HG03135 (cell line): ENCODE measurements around the gene ASPSCR1.

Experiments
- ATAC-seq: cut with Tn5 transposase; IDR thresholded peaks from one replicate; pipeline ENCODE4 v1.9.1; 2021; ENCODE audit warnings: mild to moderate bottlenecking, moderate library complexity; ENCODE audit not compliant: unreplicated experiment

ASPSCR1 gene

DNA sequence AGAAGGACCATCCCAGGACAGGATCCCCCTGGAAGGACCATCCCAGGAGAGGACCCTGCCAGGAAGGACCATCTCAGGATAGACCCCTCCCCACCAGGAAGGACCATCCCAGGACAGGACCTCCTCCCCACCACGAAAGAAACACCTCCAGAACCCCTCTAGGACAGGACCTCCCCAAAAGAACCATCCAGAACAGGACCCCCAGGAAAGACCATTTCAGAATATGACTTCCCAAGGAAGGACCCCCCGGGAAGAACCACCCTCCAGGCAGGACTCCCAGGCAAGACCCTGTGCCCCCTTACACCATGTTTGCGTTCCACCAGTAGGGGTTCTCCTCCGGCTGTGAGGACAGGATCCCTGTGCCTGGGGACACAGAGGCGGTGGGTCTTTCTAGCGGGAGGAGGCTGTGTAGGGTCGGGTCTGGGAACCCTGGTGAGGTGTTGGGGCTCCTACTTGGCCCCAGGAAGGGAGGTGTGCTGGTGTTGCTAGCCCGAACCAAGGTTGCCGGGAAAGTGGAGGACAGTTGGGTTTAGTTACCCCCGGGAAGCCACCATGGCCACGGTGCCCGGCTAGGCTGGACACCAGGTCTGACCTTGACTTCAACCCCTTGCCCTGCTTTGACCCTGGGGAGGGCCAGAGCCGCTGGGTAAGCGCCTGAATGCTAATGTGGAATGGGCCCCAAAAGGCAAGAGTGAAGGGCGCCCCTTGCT, 18.6 kb upstream of the ASPSCR1 start:
- ATAC-seq, result no peak

DNA sequence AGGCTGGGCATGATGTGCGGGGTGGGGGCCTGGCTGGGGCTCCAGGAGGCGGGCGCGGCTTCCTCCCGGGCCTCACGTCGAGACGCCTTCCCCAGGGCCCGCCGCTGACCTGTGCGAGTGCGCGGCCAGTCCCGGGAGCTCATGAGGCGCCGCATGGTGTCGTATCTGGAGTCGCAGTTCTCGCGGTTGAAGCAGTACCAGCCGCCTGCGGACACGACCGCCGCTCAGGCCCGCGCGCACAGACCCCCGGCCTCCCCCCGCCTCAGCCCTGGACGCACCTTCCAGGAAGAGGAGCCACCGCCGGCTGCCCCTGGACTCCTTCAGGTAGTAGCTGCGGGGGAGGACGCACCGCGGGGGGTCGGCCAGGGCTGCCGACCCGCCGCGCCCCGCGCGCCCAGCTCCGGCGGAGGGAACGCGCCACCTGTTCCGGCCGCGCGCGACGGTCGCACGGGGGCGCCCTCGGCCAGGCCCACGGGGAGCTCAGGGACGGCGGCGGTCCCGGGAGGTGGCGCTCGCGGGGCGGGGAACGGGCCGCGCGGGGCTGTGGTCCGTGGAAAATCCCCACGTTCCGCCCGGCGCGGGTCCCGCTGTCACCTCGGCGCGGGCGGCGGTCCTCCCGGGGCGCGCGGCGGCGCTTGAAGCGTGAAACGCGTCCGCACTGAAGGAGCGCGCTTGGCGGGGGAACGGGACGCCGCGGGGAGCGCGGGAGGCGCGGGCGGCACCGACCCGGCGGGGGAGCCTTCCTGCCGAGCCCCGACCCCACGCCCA, 17.9 kb upstream of the ASPSCR1 start:
- no peak for ATAC-seq

DNA sequence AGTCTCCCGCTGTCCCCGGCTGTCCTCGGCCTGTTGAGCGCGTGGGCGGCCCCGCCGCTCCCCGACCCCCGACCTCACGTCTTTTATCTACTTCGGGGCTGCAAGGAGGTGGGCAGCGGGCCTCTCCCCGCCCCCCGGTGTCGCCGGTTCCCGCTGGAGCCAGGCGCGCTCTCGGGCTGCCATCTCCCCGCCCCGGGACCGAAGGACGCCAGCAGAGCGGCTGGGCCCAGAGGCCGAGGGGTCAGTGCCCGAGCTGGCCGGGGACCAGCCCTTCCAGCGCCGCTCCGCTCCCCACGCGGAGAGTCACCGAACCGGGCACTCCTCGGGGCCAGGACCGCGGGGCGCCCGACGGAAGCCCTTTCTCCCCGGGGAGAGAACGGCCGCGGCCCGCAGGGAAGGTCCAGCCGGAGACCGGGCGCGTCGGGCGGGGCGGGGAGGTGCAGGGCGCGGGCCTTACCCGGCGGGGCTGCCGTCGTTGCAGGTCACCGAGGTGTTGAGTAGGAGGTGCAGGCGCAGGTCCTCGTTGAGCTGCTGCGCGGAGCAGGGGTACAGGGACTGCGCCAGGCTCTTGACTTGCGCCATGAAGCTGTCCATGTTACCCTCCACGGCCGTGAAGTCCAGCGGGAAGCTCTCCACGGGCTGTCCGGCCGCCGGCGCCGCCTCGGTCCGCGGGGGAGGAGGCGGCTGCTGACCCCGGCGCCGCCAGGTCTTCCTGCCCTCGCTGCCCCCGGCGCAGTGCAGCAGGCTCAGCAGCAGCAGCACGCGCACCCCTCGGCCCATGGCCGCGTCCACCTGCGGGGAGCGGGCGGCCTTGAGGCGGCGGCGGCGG, 17.1 kb upstream of the ASPSCR1 start:
- no peak for ATAC-seq

DNA sequence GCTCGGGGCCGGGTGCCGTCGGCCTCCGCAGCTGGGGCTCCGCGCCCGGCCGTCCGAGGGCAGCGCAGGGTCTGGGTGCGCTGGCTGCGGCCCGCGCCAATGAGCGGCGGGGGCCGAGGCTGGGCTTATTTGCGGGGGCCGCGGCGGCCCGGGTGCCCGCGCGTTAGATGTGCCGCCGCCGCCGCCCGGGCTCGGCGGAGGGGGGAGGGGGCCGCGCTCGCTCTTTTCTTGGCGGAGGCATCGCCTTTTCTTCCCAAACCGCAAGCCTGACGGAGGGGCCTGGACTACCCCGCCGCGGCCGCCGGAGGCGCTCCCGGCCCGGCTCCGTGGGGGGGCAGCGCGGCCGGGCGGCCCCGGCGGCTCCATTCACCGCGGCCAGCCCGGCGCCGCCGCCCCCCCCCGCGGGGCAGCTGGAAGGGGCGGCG, 16.3 kb upstream of the ASPSCR1 start, which contains the start of gene NOTUM:
TSS of gene NOTUM (minus strand) at position 101 of the 425 bp plus-strand sequence. CDS start 278 bp downstream, outside the sequence.
- ATAC-seq, result no peak

DNA sequence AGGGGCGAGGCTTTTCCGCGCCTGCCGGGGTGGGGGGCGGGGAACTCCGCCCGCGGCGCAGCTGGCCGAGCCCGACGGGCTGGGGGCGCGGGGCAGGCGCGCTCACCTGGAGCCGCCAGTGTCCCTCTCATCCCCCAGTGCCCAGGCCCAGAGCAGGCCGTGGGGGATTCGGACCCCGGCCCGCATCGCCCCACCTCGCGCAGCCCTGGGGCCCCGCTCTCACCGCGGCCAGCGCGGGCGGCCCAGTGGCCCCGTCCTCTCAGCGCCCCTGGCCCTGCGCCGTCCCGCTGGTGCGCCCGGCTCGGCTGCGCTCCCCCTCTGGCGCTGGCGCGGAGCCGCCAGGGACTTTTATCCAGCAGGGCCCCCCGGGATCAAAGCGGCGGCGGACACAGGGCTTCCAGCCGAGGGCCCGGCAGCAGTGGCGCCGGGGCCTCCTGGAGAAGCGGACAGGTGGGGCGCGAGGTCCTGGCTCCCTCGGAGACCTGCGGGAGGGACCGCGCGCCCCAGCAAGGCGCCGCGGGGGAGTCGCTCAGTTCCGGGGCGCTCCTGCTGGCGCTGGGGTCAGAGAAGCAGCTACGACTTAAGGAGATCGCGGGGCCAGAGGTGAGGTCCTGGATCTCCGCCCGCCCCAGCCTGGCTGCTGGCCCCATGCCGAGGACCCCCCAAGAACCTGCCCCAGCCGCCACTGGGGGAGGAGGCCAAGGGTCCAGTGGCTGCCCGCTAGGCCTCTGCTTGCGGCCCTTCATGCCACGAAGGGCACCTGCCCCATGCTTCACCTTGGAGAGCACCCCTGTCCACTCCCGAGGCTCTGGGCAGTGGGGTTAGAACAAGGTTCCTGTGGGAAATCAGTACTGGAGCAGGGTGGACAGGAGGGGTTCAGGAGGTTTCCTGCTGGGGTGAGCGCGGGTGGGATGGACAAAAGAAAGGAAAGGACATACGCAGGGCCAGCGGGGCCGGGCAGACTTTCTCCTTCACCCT, 15.6 kb upstream of the ASPSCR1 start:
- no peak for ATAC-seq

DNA sequence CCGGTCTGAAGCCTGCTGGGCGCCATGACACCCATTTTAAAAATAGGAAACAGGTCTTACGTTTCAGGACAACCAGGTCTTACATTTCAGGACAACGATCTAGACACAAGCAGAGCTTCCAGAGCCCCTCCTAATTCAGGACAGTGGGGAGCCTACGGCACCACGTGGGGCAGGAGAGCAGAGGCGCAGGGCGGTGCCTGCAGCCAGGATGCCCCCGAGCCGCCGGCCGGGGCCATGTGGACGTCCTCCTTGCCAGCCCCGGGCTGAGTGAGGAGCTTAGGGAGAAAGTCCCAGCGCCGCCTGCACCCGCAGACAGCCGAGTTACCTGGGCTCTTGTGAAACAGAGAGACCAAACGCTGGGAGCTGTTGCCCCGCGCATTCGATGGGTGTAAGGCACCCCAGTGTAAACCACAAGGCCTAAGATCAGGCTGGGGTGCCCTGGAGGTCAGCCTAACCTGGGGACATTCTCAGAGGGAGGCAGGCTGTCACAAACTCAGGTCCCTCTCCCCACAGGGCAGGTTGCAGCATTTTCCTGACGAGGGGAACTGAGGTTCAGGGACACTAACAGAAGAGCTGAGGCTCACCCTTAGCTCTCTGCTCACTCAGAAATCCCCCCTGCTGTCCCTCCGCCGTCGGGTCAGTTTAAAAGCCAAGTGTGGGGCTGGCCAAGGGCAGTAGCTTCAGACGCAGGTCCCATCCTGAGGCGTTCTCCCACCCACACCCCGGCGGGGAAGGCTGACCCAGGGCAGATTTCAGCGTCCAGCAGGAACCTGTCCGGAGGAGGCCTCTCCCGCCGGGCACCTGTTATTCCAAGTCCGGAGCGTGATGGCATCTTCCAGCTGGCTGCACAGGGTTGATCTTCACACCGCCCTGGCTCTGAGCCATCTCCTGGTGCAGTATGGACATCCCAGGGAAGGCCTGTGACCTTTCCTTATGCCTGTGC, 14.7 kb upstream of the ASPSCR1 start:
- no peak for ATAC-seq

DNA sequence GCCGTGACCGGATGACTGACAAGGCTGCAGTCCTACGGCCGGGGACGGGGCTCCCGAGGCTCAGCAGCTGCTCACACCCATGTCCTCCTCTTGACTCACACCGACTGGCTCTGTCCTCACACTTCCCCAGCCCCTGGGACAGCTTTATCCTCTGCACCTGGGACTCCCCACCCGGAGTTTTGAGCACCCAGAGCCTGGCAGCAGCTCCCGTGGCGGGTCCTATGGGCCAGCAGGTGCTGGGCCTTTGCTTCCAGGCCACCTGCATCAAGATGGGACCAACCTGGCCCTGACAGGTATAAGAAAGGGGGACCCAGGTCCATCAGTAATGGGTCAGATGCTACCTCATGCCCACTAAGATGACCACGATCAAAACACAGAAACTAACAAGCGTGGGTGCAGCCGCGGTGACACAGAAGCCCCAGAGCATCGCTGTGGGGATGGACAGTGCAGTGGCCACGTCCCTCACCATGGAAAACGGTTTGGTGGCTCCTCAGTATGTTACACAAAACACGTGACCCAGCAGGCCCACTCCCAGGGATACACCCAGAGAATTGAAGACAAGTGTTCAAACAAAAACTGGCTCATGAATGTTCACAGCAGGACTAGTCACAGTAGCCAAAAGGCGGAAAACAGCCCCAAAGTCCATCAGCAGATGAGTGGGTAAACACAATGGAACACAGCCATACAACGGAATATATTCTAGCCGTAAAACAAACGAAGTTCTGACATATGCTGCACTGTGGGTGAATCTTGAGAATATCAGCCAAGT, 13.2 kb upstream of the ASPSCR1 start:
- no peak for ATAC-seq

DNA sequence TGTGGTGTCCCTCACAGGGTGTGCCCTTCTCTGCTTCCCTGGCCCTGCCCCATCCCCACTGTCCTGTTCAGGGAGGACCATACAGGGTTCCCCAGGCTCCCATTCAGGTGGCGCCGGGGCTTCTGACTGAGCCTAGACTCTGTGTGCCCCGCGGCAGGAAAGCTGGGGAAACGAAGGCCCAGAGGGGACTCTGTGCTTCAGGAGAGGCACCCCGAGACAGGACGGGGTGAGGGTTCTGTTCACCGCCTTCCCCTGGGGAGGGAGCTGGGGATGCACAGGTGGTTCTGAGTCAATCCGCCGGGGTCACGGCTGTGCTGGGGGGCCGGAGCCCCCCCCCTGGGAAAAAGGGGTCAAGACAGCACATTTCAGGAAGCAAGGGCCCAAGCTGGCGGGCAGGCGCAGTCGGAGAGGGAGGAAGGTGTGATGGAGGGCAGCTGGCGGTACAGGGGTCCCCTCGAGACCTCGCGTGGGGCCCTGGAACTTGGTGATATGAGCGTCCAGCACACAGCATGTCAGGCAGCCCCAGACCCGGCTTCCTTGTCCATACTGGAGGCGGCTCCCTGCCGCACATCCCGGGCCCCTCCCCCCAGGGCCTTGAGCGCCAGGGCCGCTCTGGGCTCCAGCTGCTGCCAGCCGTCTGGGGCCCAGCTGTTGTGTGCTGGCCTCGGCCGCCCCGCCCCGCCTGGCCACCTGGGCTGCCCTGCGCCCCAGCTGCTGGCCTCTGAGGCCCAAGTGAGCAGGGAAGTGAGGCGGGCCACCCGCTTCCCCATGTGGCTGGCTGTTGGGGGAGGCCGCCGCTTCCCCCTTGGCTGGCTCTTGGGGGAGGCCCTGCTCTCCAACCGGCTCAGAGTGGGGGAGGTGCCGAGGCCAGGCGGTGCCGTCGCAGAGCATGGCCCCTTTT, 10.8 kb upstream of the ASPSCR1 start:
- ATAC-seq, result no peak

DNA sequence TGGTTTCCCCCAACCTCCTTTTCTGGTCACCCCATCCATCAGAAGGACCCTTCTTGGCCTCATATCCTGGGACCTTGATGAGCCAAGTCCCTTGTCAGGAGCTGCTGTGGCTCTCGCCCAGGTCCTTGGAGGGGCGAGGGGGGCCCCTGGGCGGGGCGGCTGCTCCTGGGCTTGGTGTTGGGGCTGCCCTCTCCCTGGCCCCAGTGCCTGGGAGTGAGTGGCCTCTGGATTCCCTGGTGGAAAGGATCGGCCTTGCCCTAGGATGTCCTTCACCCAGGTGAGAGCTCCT, 10.2 kb upstream of the ASPSCR1 start:
- no peak for ATAC-seq

DNA sequence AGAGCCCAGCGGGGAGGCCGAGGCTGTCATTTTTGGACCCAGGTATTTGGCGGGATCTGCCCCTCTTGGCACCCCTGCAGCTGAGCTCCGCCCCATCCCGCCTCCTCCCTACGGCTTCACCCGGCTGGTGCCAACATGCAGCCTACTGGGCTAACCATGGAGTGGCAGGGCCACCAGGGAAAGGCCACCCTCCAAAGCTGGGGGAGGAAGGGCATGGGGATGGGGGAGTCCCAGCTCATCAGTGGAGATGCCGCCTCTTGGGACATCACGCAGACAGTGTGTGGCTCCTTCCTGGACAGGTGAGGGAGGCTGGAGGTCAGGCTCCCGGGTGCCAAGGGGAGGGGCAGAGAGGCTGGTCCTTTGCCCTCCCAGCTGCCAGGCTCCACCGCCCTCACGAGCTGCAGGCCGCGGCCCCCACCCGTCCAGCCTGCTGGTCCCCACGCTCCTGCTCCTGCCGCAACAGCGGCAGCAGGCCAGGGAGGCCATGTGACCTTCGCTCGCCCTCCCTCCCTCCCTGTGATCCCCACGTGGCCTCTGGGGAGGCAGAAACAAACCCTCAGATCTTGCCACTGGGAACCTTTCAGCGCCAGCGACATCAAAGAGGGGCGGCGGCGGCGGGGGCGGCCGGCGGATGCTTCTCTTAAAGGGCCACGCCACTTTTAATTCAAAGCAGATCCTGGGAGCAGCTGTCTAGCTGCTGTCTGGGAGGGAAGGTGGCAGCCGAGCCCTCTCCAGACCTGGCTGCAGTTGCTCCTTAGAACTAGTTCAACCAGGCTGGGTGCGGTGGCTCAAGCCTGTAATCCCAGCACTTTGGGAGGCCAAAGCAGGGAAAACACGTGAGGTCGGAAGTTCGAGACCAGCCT, 9.7 kb upstream of the ASPSCR1 start:
- peak; percentile 67 for ATAC-seq

DNA sequence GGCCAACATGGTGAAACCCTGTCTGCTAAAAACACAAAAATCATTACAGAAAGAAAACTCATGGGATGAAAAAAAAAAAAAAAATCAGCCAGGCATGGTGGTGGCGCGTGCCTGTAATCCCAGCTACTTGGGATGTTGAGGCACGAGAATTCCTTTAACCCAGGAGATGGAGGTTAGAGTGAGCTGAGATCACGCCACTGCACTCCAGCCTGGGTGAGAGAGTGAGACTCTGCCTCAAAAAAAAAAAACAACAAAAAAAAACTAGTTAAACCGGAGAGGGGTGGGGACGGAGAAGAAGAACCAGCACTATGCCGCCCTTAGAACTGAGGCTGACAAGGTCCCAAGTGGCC, 9.1 kb upstream of the ASPSCR1 start:
- ATAC-seq, result no peak

DNA sequence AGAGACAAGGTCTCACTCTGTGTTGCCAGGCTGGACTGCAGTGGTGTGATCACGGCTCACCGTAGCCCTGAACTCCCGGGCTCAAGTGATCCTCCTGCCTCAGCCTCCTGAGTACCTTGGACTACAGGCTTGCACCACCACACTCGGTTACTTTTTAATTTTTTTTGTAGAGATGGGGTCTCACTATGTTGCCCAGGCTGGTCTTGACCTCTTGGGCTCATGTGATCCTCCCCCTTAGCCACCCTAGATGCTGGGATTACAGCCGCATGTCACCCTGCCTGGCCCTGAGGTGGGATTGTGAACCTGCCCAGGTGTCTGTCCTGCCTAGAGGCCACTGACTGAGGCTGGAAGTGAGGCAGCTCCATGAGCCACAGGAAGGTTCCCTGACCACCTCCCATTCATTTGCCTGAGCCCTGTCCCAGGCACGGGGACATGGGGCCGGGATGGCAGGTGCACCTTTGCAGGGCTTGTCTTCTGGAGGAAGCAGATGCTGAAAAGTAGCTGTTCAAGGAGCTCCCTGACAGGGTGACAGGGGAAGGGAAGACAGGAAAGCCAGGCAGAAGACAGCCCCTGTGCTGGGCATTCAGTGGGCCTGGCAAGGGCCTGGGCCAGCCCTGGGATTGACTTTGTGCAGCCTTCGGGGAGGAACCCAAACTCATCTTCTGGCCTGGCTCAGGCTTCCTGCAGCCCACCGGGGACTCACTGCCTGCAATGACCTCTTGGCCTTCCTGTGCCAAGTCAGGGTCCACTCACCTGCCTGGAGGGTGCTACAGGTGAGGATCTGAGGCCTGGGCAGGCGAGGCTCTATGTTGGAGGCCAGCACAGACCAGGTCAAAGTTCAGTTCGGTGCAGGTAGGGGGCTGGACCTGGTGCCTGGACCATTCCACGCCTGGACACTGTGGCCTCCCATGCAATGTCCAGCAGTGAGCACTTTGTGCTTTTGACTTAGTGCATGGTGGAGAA, 8.3 kb upstream of the ASPSCR1 start:
- ATAC-seq, result no peak

DNA sequence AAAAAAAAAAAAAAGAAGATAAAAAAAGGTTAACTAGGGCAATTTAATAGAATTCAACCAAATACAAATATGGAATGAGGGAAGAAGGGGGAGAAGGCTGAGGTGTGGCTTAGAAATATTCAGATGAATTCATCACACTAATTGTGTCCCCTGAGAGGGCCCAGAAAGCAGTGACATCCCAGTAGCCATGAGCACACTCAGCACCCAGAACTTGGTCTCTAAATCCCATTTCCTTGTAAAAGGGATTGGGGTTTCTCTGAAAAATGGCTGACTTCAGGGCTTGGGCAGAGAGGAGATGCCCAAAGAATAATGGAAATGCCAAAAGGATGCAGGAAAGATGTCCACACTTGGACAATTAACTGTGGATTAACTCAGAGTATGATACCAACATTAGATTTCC, 4.0 kb upstream of the ASPSCR1 start:
- no peak for ATAC-seq

DNA sequence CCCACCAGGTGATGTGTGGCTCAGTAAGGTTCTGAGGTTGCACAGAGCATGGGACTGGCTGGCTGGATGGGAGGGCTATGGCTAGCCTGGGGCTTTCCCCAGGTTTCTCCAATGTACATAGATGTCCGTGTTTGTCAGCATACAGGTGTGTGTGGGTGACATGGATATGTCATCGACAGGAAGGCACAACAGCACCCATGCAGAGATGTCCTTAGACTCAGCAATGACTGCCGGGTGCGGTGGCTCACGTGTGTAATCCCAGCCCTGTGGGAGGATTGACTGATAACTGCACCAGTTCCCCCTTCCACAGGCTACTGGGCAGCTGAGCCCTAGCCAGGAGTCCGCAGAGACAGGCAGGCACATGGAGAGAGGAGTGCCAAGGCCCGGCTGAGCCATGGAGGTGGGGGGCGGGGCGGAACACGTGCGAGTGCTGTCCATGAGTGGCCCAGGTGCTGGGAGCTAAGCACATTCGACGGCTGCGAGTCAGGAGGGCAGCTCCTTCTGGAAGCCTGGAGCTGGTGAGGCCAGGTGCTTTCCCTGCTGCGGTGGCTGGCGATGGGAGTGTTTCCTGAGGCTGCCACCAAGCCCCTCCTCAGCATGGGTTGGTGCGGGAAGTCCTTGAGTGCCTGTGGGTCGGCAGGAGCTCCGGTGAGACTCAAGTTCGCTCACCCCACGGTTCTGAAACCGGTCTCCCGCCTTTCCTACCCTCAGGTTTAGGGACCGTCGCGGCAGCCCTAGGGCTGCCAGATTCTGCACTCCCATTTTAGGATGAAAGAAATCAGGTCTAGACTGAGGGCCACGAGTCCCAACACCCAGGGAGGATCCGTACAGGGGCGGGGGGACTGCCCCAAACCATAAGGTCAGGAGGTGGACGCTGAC, 858 bp upstream of the ASPSCR1 start:
- peak; percentile 2 for ATAC-seq
